GM21619 (cell line): ENCODE measurements around the gene ETV6.
A peak's percentile ranks its signal among the peaks of the same experiment; 100 is the strongest.

Experiments
- ATAC-seq: cut with Tn5 transposase; IDR thresholded peaks from one replicate; pipeline ENCODE4 v1.9.1; 2021; ENCODE audit not compliant: unreplicated experiment

Gene ETV6

DNA sequence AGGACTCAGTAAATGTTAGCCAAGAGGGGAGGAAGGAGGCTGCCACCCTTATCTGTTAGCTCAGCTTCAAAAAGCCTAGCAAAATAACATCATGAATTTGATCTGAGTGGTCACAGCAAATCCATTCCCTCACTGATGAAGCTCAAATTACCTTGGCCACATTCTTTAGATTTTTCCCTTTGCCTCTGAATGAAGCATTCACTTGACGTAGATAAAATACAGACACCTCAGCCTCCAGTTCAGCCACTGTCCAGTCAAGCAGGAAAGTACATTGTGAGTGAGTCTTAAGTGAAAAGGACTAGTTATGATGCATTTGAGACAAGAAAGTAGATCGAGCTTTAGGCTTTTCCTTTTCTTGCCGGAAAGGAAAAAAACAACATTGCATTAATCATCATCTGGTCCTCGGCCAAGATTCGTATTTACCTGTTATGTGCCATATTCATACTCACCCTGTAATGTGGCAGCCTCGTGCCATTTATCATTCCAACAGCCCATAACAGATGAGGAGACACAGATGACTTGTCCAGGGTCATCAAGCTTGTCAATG is 146.5 kb downstream of the ETV6 start:
- ATAC-seq: no peak

DNA sequence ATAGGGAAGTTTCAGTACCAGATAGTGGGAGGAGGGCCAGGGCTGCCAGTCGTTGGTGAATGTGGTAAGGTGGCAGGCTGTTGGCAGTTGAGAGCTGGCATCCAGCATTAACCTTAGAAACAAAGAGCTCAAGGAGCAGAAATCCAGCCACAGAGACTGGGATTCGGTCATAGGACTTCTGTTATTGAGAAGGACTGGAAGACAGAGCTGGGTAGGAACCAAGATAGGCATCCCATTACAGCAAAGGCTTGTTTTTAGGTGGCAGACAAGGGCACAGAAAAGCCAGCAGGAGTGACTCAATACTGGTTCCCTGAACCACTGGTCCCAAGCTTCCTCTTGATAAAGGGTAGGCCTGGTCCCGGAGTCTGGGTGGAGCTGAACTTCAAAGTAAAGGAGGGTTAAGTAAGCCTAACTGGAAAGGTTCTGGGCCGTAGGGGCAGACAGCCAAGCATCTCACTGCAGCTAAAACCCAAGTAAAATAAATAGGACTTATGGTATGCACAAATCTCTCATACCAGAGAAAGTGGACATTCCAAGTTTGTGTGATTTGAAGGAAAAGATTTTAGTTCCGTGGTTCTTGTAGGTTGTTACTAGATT is 147.9 kb downstream of the ETV6 start:
- no peak for ATAC-seq

DNA sequence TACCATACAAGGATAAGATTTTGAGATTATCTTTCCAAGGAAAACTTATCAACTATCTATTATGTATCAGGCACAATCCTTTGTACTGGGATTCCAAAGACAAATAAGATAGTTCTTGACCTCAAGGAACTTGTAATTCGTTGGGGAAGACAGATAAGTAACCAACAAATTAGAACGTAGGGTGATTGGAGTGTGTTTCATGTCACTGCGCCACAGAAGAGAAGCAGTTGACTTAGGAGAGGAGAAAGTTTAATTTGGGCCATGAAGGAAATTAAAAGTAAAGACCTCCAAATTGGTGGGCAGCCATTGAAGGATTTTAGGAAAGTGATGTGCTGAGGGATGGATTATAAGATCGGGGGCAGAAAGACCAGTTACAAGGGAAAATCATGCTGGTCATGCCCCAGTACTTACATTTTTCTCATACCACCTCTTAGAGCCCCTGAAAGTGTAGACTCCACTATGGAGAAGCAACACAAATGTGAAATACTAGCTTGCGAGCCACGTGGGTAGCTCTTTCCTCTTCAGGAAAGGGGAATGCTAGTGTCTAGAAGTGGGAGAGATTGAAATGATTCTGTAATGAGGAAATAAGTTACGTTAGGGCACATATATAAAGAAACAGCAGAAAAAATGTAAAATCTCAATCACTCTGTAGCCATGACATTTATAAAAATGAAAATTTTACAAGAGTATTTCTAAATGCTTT is 148.7 kb downstream of the ETV6 start:
- ATAC-seq: no peak

DNA sequence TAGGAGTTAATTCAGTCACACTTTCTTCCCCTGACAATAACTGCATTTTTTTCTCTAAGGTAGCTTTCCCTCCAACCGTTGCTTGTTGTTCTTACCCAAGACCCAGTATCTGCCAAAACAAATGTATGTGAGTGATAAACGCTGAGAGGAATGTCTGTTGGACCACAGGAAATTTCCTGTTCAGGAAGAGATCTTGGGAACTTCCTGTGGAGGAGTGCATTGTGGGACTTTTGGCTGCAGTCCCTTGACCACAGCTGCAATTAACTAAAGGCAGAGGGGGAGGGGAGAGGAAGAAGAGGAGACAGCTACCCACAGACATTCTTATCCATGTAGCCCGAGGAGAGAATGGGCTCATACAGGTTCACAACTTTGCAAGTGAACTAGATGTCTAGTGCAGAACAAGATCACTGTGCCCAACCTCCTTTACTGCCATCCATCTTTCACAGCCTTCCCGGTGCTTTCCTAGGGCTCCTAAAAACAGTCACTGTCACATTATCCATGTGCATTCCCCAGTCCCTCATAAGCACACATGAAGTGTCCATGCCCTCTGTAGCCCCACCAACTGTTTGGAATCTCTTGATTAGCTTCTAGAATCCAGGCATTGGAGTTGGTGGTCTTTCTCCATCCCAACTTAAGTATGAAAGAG is 149.5 kb downstream of the ETV6 start:
- ATAC-seq: no peak

DNA sequence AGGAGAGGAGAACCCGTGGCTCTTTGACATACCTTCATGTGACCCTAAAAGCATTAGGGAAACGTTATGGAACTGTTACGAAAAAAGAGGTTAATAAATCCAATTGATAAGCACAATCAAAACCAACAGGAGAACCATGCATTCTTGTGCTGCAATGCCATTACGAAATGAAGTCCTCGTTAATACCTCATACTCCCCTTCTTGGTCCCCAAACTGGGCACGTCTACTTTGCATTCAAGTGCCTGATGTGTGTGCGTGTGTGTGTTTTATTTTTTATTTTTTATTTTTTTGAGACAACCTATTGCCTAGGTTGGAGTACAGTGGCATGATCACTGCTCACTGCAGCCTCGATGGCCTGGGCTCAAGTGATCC is 150.0 kb downstream of the ETV6 start:
- ATAC-seq: no peak

DNA sequence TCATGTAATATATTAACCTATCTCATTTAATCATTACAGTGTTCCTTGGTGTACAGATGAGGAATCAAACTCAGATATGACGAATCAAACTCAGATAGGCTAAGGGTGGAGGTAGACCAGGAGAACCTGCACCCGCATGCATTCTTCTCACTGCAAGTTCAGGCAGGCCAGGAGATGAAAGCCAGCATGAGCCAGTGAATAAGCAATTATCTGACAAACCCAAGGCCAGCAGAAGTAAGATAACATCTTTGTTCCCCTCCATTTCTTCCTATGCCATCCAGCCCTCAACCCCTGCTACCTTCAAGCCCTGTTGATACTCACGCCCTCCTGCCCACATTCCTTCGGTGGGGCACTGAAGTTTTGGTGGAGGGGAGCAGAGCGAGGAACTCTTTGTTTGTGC is 152.2 kb downstream of the ETV6 start:
- ATAC-seq: no peak

DNA sequence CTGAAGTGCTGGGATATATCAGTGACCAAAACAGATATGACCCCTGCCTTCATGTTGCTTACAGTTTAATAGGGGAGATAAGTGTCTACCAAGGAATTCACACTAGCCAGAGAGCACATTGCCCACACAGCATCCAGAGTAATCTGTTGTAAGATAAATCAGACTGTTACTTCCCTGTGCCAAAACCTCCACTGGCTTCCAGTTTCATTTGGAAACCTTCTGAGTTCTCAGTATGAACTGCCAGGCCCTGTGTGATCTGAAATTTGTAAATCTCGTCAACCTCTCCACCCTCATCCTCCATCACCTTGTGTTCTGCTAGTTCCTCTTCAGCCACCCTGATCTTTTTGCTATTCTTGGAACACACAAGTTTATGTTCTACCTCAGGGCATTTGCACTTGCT is 154.7 kb downstream of the ETV6 start:
- no peak for ATAC-seq

DNA sequence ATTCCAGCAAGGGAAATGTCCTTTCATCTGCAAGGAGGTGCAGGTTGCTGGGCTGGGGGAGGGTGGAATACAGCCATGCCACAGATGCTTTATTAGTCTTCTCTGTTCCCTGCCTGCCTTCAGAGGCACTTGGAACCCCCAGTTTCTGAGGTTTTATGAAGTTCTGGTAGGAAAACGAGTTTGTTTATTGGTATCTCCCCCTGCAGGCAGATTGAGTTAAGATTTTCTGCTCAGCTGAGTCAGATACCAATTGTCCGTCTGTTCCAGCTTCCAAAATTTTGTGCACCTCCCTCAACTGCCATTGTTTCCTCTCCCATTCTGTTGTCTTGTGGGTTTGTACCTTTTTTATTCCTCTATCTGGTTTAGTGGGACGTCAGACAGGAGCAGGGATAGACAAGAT is 155.6 kb downstream of the ETV6 start:
- no peak for ATAC-seq

DNA sequence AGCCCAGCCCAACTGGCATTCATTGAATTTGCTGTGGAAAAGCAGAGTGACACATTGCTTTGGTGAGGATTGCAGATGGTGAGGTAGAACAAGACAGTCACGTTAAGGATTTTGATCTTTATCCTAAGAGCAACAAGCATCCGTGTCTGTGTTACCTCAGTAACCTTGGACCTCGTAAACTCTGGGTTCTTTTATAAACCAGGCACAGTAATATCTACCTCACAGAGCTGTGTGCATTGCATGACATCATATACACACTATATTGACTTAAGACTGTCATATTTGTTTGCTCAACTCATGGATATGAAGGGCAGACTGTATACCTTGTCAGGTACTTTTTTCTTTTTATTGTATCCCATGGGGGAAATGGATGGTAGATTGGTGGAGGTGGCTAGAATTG is 156.2 kb downstream of the ETV6 start:
- no peak for ATAC-seq

DNA sequence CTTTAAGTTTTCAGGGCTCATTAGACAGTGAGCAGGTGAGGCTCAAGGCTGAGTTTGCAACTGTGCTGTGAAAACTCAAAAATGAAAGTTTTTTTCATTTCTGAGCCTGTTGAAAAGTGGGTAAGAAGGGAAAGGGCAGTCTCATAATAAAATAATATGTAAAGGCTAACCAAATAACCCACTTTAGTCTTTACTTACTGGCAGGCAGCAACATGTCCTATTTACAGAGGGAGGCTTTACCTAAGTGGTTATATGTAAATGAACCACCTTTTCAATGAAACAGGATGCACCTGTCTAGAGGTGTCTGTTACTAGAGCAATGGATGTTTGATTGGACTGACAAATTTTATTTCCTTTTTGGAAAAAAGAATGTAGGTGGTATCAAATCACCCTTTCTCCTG is 158.0 kb downstream of the ETV6 start:
- no peak for ATAC-seq

DNA sequence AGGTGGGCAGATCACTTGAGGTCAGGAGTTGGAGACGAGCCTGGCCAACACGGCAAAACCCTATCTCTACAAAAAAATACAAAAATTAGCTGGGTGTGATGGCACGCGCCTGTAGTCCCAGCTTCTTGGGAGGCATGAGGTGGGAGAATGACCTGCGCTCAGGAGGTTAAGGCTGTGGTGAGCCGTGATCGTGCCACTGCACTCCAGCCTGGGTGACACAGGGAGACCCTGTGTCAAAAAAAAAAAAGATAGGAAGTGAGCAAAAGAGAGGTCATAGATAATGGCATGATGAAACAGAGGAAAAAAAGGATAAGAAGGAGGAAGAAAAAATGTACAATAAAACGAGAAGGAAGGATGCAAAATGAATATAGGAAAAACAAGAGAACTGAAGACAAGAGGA is 159.5 kb downstream of the ETV6 start:
- ATAC-seq: no peak

DNA sequence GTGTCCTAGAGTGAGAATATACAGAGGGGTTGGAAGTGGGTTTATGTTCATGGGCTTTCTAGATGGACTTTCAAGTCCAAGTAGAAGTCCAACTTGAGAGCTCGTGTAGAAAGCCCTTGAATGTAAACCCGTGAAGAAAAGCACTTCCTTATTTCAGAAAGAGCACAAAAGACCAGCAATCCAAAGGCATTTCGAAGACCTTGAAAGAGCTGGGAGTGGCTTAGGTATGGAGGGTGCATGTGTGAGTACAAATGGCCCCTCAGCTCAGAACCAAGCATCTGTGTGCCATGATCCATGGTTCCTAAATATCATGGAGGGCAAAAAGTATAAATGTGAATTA is 160.7 kb downstream of the ETV6 start:
- no peak for ATAC-seq

DNA sequence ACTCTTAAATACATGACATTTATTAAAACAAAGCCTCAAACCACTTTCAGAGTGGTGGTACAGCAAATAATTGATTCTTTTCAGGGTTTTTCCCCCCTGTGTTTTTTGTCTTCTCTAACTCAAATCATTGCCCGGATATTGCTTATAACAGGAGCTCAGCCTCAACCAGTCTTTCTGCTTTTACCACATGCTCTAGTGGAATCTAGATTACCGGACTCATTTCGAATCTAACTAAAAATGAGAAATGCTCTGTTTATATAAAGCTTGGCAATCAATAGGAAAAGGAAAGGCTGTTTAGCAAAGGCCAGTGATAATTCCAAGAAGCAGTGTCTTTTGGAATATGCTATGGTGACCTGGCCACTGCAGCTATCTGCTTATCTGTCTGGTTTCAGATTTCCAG is 161.5 kb downstream of the ETV6 start:
- no peak for ATAC-seq

DNA sequence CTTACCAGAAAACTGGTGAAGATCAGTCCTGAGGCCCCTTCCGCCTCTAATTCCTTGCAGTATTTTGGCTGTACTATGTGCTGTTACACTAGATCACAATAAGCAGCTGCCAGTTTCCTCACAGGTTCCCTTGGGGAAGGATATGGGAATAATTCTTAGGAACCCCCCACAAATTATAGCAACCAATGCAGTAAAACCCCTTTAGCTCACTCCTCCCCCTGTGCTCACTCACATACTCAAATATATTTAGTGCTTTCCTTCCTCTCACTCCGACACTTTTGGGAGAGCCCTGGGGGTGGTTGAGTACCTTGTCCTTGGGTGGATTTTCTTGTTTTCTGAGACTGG is 162.7 kb downstream of the ETV6 start:
- ATAC-seq: no peak

DNA sequence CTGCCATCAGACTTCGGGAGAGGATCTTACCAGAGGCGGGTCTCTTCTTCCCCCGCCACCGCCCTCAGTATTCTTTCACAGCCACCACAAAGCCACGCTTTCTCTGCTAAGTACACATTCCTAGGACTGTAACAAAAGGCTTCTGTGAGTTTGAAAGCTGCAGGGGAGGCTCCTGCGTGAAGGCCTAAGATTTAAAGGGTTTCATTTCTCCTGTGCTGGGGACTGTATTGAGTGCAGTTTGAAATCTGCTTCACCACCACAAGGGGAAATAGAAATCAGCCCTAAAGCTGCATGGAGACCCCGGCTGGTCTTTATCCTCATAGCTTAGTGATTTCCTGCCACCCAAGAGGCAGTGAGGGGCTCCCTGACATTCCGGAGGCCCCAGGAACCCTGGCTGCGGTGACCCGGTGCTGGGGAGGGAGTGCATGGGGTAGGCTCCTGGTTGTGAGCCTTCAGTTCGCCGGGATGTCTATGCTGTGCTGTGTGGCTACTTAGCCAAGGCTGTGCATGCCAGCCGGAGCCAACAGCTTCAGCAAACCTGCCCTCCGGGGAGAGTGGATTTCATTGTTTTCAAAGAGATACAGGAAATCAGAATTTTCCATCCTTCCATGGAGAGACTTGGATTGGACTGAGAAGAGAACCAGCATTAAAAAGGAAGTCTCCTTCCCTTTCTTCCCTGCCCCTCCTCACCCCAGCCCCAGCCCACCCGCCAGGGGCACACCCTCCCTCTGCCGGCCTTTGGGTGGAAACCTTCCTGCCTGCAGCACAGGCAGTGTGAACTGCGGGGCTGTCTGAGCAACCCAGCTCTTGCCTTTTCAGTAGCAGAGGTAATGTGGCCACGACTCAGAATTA is 163.3 kb downstream of the ETV6 start:
- peak; percentile 40 for ATAC-seq

DNA sequence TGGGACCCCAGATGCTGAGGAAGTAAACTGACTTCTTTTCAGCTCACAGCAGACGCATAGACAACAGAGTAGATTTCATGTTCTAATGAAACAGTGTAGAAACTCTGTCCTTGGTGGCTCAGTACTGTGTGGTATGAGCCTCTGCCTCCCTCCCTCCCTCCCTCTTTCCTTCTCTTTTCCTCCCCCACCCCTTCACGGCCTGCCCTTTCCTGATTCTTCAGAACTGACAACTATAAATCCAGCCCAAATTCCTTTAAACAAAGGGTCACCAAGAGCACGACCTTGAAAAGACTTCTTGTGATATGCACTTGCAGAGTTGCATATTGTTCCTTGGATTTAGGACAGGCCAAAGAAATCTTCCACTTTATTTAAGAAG is 164.0 kb downstream of the ETV6 start:
- no peak for ATAC-seq

DNA sequence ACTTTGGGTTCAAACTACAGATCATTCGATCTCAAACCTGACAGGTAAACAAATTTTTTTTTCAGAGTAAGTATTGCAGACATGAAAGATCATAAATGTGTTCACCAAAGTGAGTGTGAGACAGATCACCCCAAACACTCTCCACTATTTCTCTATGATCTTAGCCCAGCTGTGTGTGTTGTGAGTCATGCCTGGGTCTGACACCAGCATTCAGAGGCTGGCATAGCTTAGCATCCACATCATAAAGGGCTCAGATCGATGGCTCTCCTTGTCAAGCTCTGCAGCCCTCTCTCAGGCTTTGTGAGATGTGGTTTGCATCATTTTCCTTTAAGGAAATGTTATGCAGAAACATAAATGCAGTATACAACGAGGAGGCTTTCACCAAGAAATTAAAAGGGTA is 164.9 kb downstream of the ETV6 start:
- no peak for ATAC-seq

DNA sequence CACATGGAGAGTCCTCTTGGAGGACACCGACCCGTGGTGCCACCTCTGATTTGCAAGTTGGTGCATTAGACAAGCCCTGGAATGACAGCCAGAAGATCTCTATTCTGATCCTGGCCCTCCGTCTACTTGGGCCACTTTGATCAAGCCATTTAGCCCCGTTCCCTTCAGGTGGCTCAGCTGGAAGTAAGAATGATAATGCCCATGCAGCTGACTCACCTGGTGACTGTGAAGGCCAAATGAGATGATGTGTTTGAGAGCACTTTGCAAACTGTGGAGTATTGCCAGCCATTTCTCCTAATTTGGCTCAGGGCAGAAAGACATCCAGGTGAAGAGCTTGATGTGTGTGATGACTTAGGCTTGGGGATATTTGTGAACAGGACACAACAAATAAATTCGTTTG is 165.9 kb downstream of the ETV6 start:
- ATAC-seq: no peak

DNA sequence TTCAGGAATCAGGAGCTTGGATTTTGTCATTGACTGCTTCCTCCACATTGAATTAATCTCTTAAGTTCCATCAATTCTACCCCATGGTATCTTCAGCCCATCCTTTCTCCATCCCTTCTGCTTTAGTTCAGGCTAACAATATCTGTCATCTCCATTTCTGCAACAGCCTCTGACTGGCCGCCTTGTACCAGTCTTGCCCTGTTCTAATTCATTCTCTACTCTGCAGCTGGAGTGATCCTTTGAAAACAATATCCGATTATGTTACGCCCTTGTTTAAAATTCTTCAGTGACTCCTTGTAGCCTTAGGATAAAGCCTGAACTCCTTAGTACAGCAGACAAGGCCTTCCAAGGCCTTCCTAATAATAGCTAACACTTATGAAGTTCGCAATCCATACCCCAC is 170.2 kb downstream of the ETV6 start:
- no peak for ATAC-seq

DNA sequence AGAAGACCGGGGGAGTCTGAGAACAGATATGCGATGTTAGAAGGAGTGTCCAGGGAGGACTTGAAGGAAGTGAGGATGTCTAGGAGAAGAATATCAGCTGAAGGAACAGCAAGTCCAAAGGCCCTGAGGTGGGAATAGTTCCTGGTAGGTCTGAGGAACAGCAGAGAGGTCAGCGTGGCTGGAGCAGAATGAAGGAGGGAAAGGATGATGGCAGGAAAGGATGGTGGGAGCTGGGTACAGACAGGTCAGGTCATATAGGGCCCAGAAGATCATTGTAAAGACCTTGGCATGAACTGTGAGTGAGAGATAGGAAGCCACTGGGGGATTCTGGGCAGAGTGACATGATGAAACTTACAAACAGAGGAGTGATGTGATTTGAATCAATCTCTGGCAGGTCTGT is 171.0 kb downstream of the ETV6 start:
- no peak for ATAC-seq

DNA sequence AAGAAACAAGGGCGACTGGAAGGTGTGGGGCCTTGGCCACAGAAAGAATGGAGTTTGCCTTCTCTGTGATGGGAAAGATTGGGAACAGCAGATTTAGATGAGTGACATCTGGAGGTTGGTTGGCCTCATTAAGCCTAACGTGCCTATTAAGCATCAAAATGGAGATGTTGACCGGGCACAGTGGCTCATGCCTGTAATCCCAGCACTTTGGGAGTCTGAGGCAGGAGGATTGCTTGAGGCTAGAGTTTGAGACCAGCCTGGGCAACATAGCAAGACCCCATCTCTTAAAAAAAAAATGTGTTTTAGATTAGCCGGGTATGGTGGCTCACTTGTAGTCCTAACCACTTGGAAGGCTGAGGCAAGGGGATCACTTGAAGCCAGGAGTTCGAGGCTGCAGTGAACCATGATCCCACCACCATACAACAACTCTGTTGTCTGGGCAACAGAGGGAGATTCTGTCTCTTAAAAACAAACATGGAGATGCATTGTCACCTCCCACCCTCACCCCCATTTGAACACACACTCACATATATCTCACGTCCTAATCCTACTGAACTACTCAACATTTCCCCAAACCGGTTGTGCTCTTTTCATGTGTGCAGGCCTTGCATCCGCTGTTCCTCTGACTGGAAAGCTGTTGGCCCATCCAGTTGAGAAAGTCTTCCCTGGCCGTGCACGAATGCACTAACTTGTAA is 172.1 kb downstream of the ETV6 start:
- no peak for ATAC-seq
